Limb (tissue), 2 donors: ENCODE measurements around the gene OCA2.
"Not testable (repeated sequence)": the region's sequence is repeated elsewhere in the genome, so short reads cannot be mapped to it uniquely, and the experiment has no call there.

ENCODE experiments used
- DNase-seq, 2 donors: peaks; one replicate each; pipeline ENCODE4 v3.0.0-alpha.2; 2016; ENCODE audit errors: extremely low spot score in 2 of 2

OCA2 gene

GRCh38 chr15:27774638-27775037 is 324.5 kb downstream of the OCA2 start:
- DNase-seq = no peak

- DNase-seq = no peak
These were observed 324.9 kb downstream of the OCA2 start for GRCh38 chr15:27774191-27774590.

GRCh38 chr15:27771892-27772291 is 327.2 kb downstream of the OCA2 start:
- DNase-seq = no peak

DNA sequence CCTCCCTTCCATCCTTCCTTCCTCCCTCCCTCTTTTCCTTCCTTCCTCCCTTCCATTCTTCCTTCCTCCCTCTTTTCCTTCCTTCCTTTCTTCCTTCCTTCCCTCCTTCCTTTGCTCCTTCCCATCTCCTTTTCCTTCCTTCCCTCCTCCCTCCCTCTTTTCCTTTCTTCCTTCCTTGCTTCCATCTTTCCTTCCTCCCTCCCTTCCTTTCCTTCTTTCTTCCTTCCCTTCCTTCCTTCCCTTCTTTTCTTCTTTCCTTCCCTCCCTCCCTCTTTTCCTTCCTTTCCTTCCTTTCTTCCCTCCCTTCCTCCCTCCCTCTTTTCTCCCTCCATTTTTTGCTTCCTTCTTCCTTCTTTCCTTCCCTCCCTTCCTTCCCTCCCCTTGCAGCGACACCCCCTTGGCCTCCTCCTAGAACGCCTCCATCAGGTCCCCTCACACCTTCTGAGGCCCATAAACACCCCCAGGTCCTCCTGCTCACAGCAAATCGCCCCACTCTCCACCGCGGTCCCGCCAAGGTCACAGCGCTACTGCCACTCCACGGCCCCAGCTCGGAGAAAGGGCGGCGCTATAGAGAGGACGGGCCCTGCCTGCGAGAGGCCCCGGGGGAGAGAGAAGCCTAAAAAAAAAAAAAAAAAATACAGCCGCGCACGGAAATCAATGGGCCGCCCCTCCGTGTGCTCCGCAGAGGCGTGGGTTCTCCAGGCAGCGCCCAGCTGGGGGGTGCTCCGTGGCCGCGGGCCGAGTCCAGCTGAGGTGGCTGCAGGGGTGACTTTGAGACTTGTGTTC is 328.2 kb downstream of the OCA2 start:
- DNase-seq = no peak

DNA sequence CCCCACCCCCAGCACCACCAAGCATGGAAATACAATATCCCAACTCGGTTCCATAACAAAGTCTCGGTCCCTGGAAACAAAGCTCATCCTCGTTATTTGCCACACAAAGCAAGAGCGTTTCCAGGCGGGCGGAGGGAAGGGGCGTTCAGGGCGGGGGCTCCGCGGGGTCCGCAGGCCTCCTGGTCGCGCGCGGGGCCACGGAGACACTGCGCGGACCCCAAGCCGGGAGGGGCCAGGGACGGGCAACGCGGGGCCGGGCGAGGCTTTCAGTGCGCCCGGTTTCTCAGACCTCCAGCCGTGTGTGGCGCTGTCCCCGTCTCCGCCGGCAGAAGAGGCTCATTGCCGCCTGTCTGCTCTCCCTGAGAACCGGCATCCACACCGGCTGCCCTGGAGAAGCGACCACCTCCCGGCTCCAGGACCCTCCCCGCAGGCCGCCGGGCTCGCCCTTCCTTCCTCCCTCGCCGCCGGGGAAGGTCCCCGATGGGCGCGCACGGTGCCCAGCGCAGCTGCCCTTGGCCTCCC is 329.0 kb downstream of the OCA2 start:
- DNase-seq = no peak

DNA sequence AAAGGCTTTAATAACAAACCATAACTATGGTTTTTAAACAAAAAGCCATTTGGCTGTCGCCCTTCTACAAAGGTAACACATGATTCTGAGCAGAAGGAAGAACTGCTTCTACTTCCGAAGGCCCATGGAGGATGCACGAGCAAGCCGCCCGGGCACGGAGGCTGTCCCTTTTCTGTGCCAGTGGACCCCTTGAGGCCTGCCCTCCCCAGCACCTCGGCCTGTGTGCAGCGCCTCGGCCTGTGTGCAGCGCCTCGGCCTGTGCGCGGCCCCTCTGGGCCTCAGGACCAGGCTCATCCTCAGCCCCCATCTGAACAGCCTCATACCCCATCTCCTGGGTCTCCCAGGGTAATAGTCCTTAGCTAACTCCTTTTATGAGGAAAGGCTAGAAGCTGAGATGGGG is 329.5 kb downstream of the OCA2 start:
- DNase-seq = no peak

GRCh38 chr15:27768732-27769475 is 330.2 kb downstream of the OCA2 start:
- no peak for DNase-seq

DNA sequence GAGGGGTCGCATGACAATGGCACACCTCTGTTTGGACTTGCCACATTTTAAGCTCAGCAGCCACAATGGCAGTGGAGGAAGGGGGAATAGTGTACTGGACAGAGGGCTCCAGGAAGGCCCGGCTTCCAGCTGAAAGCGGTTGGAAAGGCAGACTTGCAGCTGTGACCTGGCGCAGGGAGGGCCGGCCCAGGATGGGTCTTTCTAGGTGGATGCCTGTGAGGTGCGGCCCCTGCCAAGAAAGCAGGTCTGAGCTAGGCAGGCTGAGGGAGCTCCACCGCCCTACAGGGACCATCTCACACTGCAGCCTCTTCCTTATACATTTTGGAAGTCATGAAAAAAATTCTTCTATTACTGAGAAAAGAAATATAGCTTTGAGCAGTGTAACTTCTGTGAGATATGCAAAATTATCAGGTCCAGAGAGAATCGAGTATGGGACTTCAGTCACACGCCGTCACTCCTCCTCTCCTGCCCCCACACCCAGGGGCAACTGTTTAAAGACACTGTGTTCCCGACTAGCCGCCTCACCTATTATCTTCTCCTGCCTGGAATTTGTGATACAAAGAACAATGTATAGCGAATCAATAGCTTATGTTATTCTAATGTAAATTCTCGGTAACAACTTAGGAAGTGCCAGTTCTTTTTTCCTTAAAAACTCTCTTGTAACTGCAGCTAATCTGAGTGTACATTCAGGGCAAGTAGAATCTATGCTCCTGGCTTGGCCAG is 331.0 kb downstream of the OCA2 start:
- DNase-seq = no peak

GRCh38 chr15:27767430-27767829 is 331.7 kb downstream of the OCA2 start:
- not testable (repeated sequence) for DNase-seq

- no peak for DNase-seq
These were observed 334.8 kb downstream of the OCA2 start for GRCh38 chr15:27764339-27764738.

GRCh38 chr15:27763514-27763913 is 335.6 kb downstream of the OCA2 start:
- DNase-seq = no peak

DNA sequence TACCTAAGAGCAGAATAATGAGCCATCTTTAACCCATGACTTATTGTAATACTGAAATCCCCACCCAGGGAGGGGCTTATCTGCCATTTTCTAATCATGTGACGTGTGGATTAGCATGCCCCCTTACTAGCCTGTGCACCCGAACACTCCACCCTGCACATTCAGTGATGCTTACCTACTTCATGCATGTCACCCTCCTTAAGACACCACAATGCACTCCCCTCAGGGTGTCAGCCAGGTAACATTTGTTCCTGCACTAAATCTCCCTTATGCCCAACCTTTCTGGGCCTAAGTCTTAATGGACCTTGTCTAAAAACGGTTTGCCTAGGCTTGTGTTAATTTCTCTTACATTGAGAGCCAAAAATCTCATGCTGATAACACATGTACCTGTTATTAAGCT is 336.6 kb downstream of the OCA2 start:
- DNase-seq = no peak

DNA sequence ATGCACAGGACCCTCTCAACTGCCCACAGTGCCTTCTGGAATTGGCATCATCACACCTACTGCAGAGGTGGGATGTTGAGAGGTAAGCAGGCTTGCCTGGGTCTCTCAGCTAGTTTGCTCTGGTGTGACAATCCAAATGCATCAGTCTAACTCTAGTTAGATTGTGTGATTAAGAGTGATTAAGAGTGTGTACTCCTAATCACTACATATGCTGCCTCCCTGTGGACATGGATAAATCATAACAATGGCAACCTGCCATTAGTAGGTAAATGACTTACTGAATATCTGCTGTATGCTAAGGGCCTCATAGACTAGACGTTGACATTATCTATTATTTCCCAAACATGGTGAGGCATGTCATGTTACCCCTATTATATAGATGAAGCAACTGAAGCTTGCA is 342.1 kb downstream of the OCA2 start:
- DNase-seq = no peak

DNA sequence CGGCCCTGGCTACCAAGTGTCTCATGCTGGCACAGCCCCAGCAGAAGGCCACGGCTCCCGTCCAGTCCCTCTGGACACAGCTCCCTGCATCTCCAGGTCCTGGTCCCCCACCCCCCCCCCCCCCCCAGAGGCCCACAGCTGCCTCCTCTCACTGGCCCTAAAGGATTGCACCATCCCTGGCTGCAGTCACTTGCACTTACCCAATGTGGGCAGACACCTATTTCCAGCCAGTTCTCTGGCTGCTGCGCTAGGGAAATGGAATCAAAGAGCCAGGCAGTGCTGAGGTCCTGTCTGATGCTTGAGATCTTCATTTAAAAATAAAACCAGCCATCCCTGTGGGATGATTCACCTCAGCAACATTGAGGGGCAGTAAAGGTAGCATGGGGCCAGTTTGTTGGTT is 346.4 kb downstream of the OCA2 start:
- no peak for DNase-seq

DNA sequence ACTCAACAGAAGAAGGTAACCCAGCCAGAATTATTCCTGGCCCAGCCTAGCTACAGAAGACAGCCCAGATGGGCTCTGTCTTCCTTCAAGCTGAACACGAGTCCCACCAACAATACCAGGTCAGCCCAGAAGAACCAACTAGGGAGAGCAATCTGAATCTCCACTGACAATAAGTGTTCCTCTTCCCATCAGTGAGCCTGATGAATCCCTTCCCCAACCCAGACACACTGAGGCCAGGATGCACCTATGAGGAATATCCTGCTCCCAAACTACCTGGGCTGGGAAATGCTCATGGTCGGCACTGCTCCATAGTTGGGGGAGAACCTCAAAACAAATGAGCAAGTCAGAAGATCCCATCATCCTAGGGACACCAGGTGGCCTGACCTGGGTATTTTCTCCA is 351.1 kb downstream of the OCA2 start:
- DNase-seq = no peak

GRCh38 chr15:27746401-27746955 is 352.6 kb downstream of the OCA2 start:
- no peak for DNase-seq

GRCh38 chr15:27744641-27745040 is 354.5 kb downstream of the OCA2 start:
- no peak for DNase-seq

DNA sequence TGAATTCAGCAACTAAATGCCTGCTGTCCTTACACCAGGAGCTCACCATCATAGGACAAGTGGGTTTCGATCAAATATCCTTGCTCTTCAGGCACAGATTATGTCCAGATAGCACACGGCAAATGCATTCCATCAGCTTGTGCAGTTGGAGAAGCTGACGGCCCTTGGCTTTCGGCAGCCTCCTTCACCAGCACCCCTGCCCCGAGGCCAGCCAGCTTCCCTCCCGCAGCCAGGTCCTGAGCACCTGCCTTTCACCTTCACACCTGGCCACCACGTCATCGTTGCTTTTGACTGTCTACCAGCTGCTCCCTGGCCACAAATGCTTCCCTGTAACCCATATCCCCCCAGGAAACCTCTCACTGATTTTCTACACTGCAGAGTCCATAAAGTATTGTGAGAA is 355.5 kb downstream of the OCA2 start:
- DNase-seq = no peak

DNA sequence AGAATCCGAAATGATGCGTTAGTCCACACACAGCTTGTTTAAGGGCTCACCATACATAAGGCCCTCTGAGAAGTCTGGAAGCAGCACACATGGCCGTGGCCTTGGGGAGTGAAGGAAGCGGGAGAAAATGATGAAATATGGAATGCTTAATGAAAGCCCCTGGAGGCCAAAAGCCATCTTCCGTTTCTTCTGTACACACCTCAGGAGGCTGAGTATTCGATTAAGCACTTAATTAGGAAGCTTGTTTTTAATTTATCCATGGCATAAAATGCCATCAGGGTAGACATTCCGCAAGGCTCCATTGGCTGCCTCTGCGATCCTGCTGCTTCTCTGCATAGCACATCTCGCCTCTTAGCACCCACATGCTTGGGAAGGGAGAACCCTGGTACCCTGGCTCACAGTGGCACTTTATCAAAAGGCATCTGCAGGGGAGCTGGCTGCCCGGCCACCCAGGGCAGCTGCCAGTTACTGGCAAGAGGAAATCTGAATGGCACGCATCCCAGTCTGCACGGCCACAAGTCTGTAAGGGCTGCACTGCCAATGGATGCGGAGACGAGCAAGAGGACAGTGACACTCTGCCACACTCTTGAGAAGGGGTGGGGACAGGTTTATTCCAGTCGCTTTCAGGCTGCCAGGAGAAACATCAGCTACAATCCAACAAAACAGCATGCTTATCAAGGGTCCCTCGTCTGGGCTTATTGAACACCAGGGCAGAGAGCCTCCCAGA is 356.2 kb downstream of the OCA2 start:
- DNase-seq = no peak

DNA sequence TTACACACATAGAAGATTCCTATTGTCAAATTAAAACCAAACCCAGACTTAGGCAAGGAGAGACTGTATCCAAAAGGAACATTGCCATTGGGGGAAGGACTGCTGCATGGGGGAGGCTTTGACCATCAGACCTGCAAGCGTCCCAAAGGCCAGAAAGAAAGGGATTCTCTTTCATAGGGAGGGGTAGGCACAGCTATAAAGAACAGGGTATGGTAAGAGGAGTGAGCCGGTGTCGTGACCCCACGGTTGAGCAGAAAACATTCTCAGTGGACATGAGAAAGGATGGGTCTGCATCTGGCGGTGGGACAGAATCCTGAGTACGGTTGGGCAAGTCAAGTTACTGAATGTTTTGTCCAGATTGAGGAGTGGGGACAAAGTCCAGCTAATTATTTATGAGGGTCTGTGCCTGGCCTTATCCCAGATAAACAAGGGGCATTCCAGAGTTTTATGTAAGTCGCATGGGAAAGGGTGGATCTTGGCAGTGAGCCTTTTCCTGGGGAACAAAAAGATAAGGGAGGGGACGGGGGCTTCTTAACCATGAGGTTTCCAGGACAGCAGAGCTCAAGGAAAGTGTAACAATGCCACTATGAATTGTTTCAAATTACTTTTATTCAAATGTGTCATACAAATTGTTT is 357.8 kb downstream of the OCA2 start:
- no peak for DNase-seq
